GM21825 (cell line): Measurements from ENCODE around the gene WFS1.

Experiments used
- ATAC-seq: cut with Tn5 transposase; IDR thresholded peaks from one replicate; pipeline ENCODE4 v1.9.1; 2021; ENCODE audit warnings: mild to moderate bottlenecking, moderate library complexity; ENCODE audit not compliant: unreplicated experiment

The WFS1 gene

GRCh38 chr4:6259886-6260285 is 9.8 kb upstream of the WFS1 start:
- ATAC-seq = no peak

- no peak for ATAC-seq
Observed at GRCh38 chr4:6262176-6262575, 7.5 kb upstream of the WFS1 start.

GRCh38 chr4:6262847-6263487 is 6.7 kb upstream of the WFS1 start:
- no peak for ATAC-seq

GRCh38 chr4:6263526-6264224 is 6.0 kb upstream of the WFS1 start:
- no peak for ATAC-seq

- no peak for ATAC-seq
Observed at GRCh38 chr4:6264225-6264540, 5.5 kb upstream of the WFS1 start.

GRCh38 chr4:6265546-6265945 is 4.1 kb upstream of the WFS1 start:
- ATAC-seq = no peak

GRCh38 chr4:6267573-6267972 is 2.1 kb upstream of the WFS1 start:
- ATAC-seq = no peak

DNA sequence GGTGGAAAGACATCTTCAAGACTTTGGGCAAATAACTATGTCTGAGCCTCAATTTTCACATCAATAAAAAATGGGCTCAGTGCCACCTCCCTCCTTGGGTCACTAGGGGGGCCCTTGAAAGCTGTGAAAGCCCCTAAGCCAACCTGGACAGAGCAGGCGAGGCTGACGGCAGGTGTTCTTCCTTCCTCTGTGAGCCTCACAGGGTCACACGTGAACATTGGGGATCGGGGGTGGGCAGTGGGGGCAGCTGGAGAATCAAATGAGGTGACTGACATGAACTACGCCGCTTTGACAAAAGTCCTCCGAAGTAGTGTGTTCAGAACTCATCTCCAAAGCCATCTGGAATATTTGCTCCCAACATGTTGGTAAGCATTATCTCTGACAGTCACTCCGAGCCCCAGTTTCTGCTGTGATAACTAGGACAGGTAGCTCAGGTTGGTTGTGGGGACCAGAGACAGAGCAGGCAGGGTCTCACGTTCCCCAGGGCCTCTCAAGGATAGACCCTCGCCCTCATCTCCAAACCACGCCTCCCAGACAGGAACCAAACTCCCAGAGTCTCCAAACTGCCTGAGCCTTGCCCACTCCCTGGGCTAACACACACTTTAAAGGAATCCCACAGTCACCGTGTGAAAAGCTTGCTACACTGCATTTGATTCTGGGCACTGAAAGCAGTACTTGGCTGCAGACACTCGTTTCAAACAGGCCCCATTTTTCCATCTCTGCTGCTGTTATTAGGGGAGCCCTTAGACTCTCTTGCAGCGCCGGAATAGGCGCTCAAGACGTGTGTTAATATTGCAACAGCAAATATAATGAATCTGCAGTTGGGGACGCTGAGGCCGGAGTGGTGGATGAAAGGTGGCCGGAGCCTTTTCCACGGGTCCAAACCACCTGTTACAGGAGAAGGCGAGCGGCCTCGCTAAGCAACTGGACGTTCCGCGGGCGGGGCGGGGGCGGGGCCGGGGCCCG is 717 bp upstream of the WFS1 start:
- no peak for ATAC-seq

DNA sequence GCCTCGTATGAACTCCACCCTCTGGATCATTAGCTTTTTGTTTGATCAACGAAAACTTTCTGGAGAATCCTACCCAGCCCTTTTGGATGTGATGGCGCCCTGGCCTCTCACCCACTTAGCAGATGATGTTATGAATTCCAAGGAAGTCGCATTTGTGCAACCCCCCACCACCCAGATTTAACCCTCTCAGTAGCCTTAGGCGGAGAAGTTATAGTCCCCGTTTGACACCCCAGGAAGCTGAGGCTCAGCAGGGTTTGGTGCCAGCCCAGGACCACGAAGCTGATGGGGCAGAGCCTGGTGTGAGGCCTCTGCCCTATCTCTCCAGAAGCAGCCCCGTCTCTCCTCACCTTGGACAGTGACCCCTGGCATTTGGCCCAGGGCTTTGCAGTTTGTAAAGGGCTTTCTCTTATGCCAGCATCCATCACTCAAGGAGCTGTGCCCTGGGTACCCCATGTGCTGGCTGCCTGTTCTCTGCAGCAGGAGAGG is 1.0 kb downstream of the WFS1 start:
- no peak for ATAC-seq

DNA sequence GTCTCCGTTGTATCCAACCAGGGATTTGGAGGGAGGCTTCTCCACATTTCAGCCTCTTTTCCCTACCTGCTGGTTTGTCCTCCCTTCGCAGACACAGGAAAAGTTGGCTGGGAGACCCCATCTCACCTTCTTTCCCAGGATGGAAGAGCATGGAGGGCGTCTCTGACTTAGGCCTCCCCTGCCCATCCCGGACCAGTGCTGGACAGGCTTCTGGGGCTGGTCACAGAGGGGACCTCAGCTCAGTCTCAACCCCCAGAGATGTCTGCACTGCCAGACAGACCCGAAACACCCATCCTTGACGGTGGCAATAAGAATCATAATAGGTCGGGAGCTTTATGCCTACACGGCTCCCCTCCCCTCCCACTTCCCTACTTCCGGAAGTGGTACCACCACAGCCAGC is 1.6 kb downstream of the WFS1 start:
- ATAC-seq = no peak

DNA sequence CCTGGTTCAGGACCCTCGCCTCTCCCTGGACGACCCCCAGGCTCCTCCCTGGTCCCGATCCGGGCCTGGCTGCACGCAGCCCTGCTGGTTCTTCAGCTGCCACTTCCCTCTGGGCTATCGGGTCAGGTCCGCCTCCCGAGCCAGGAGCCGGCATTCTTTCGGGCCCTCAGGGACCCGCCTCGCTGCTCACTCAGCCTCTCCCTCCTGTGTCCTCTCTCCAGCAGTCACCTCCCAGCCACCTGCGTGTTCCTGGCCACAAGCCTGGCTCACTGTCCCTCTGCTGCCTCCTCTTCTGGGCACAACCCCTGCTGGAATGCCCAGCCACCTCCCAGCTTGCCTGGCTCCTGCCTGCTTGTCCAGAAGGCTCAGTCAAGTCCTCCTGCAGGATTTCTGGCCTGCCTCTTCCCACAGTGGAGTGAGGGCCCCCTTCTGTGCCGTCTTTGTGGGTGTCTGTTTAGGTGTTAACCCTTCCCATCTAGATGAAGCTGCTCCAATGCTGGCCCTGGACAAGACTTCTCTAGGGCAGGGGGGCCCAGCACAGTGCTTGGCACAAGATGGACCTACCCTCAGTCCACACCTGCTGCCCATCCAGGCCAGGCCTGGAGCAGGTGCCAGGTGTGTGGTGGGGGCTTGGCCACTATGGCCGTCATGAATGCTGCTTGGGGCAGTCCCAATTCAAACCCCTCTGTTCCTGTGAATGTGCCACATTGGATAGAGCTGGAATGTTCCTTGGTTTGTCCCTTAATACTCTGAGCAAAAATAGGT is 2.2 kb downstream of the WFS1 start:
- no peak for ATAC-seq

- ATAC-seq = no peak
Observed at GRCh38 chr4:6272863-6273660, 3.4 kb downstream of the WFS1 start.

DNA sequence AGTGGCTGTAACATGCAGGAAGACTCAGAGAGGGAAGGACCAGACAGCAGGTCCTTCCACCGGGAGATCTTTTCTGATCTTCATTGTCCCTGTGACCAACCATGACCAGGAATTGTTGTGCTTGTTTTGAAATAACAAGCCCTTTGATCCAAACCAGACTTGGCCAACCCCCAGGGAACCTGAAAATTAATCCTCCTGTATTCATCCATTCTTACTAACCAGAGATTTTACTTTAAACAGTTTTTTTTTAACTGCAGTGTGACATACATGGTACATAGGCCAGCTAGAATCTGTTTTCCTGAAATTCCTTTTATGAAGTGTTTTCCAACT is 4.0 kb downstream of the WFS1 start:
- ATAC-seq = no peak

GRCh38 chr4:6275351-6275750 is 5.7 kb downstream of the WFS1 start:
- ATAC-seq = no peak

- no peak for ATAC-seq
Observed at GRCh38 chr4:6275898-6276806, 6.5 kb downstream of the WFS1 start.

DNA sequence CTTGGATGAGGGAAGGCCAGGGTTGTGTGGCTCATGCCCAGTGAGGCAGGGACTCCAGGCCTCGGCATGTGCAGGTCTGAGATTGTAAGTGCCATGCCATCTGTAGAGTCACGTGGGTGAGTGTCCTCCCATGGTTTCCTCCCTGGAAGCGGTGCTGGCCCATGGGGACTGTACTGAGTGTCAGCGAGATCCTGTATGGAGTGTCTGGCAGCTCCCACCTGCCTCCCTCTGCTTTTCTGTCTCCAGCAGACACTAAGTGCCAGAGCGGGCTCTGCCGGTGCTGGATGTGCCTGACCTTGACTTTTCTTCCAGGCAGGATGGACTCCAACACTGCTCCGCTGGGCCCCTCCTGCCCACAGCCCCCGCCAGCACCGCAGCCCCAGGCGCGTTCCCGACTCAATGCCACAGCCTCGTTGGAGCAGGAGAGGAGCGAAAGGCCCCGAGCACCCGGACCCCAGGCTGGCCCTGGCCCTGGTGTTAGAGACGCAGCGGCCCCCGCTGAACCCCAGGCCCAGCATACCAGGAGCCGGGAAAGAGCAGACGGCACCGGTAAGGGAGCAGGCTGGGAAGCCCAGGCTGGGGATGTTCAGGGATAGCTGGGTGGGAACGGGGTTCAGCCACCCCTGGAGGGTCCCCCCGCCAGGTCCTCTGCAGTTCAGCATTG is 7.6 kb downstream of the WFS1 start:
- no peak for ATAC-seq

DNA sequence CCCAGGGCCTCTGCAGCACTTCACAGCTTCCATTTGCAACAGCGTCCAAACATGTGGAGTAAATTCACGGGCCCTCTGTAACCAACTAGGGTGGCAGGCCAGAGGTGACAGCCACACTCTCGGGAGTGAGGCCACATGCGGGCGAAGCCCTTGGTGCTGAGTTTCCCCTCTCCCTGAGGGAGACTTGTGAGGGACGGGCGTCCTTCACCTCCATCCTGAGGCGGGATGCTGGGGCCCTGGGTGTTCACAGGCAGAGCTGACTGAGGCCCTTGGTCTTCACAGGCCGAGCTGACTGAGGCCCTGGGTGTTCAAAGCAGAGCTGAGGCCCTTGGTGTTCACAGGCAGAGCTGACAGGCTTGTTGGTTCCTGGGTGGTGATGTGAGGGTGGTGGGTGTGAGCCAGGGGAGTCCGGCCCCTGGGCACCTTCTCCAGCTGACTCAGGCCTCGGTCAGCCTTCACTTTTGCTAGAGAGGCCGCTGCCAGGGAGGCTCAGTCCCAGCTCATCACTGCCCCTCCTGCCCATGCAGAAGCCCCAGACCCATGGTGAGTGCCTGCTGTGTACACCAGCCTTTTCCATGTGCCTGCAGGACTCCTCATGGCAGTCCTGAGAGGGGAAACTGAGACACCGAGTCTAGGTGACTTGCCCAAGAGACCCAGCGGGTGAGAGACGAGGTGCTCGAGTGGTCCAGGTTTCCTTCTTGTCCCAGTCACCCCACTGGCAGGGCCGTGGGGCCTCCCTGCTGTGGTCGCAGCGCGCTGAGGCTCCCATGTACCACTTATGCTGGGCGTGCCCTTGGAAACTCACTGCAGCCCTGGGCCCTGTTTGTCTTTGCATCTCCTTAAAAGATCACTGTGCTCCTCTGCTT is 8.5 kb downstream of the WFS1 start:
- no peak for ATAC-seq

- ATAC-seq = peak; percentile 94
Observed at GRCh38 chr4:6278801-6279197, 9.1 kb downstream of the WFS1 start.
